Endodermal cell (in vitro differentiated cells): ENCODE data around the gene OR8B8. TPM values are rescaled to one million over a fixed set of nuclear protein-coding genes. Genes with fewer than 3 reads are reported as not detected.

ENCODE experiments used
- DNase-seq: peaks from one replicate; pipeline ENCODE4 v3.0.0-alpha.2; 2017
- H3K27ac ChIP-seq: 2 replicates; pipeline ENCODE4 v1.5.1; 2013; ENCODE audit warnings: mild to moderate bottlenecking, low read depth, low read length, moderate library complexity
- H3K27me3 ChIP-seq: 2 replicates; pipeline ENCODE4 v1.6.1; 2013; ENCODE audit warnings: mild to moderate bottlenecking, low read length, moderate library complexity; ENCODE audit not compliant: insufficient read depth, control insufficient read depth, poor library complexity, severe bottlenecking
- H3K36me3 ChIP-seq: 2 replicates; pipeline ENCODE4 v1.7.0; 2013; ENCODE audit warnings: mild to moderate bottlenecking, low read length, moderate library complexity; ENCODE audit not compliant: control insufficient read depth, insufficient read depth
- H3K4me1 ChIP-seq: one replicate; pipeline ENCODE4 v1.7.0; 2013; ENCODE audit warnings: low read length; ENCODE audit not compliant: control insufficient read depth, insufficient read depth
- H3K4me3 ChIP-seq: 2 replicates; pipeline ENCODE4 v1.5.1; 2013; ENCODE audit warnings: mild to moderate bottlenecking, low read length, moderate library complexity
- H3K9ac ChIP-seq: 2 replicates; pipeline ENCODE4 v1.6.1; 2013; ENCODE audit warnings: mild to moderate bottlenecking, low read length, moderate library complexity; ENCODE audit not compliant: poor library complexity, severe bottlenecking; ENCODE audit errors: extremely low read depth
- H3K9me3 ChIP-seq: 2 replicates; pipeline ENCODE4 v1.6.1; 2013; ENCODE audit warnings: mild to moderate bottlenecking, low read length, moderate library complexity; ENCODE audit not compliant: control insufficient read depth
- H3K27ac Mint-ChIP-seq: 2 replicates; pipeline ENCODE4 v1.8.0; 2020; ENCODE audit warnings: mixed read lengths
- H3K27me3 Mint-ChIP-seq: 2 replicates; pipeline ENCODE4 v1.8.0; 2021; ENCODE audit warnings: mild to moderate bottlenecking, mixed read lengths; ENCODE audit not compliant: insufficient read depth
- H3K36me3 Mint-ChIP-seq: 2 replicates; pipeline ENCODE4 v1.8.0; 2020; ENCODE audit warnings: low read depth, mixed read lengths
- H3K4me1 Mint-ChIP-seq: 2 replicates; pipeline ENCODE4 v1.8.0; 2020; ENCODE audit warnings: mixed read lengths
- H3K4me3 Mint-ChIP-seq: 2 replicates; pipeline ENCODE4 v1.8.0; 2020; ENCODE audit warnings: mild to moderate bottlenecking, moderate library complexity, mixed read lengths
- H3K9me3 Mint-ChIP-seq: 2 replicates; pipeline ENCODE4 v1.8.0; 2020; ENCODE audit warnings: mild to moderate bottlenecking, mixed read lengths
- WGBS, 2 experiments: methylation state at CpG; one replicate each; pipeline versions ENCODE4 v1.1.5 to v1.1.7; 2013; ENCODE audit warnings: missing lambda C conversion rate in 2 of 2, mixed read lengths in 1 of 2; ENCODE audit not compliant: insufficient coverage in 1 of 2, insufficient read length in 1 of 2; 5-methylcytosine and 5-hydroxymethylcytosine counted together
- total RNA-seq, 2 donors: library from RNA; stranded (reverse); fragmentation: NEBNext Ultra II Directional in 1 of 2; extraction: Animal tissue kit (Norgen Biotek cat#: 25700) in 1 of 2; gene quantifications; 2 replicates in 1 of 2; 3 replicates in 1 of 2; pipeline ENCODE4 v1.2.1, GENCODE V29; 2021
- TF ChIP-seq, protein P1 (sequence below): fragments of 200-600 bp; sonication (generic); conservative IDR thresholded peaks from 2 replicates; pipeline ENCODE4 v1.5.0; 2021; ENCODE audit warnings: antibody characterized with exemption, mild to moderate bottlenecking

The OR8B8 gene
- total RNA-seq, 2 donors from 2014 or later, result not detected

DNA sequence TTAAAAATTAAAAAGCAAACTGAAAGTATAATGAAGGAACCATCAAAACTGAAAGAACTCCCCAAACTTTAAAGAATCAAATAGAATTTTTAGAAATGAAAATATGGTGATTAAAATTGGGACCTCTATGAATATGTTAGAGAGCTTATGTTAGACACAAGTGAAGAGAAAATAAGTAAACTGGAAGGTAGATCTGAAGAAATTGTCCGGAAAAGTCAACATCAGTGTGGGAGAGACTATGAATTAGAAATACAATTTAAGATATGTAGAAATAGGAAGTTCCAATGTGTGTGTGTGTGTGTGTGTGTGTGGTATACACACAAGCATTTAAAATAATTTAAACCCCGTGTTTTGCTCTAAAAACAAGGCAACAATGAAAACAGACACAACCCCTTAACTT lies 15.9 kb downstream of the OR8B8 start:
- H3K36me3 Mint-ChIP-seq, result no peaks in the 10 kb centered on the region
- peaks cover 16% of the 10 kb centered on the region for H3K9me3 ChIP-seq

DNA sequence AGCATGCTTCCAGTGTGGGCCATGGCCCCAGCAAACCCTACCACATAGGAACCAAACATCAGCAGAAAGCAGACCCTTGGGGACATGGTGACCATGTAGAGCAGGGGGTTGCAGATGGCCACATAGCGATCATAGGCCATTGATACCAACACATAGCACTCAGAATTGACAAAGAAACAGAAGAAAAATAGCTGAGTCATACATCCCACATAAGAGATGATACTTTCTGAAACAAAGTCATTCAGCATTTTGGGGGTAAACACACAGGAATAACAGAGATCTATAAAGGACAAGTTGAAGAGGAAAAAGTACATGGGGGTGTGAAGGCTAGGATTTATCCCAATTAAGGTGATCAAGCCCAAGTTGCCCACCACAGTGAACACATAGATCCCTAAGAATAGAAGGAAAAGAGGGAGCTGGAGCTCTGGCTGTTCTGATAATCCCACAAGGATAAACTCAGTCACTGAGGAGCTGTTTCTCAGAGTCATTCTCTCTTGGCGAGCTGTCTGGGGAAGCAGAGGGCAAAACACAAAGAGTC lies 21.0 kb downstream of the OR8B8 start, which contains the start of gene OR8B4:
Gene OR8B4, minus strand, starts transcription at position 488 of the 538 bp plus-strand sequence. Its CDS starts 0 bp downstream, at position 488.
- peaks cover 5% of the 10 kb centered on the region for H3K9me3 ChIP-seq
- Mint-ChIP-seq H3K4me1 (no peaks in the 10 kb centered on the region), H3K36me3 (no peaks in the 10 kb centered on the region), H3K4me3 (no peak within 1 kb of the TSS), H3K9me3 (peaks cover 9% of the 10 kb centered on the region), H3K27ac (no peak within 1 kb of the TSS), H3K27me3 (peaks cover 2% of the 10 kb centered on the region)
- TF ChIP-seq, protein P1, sequence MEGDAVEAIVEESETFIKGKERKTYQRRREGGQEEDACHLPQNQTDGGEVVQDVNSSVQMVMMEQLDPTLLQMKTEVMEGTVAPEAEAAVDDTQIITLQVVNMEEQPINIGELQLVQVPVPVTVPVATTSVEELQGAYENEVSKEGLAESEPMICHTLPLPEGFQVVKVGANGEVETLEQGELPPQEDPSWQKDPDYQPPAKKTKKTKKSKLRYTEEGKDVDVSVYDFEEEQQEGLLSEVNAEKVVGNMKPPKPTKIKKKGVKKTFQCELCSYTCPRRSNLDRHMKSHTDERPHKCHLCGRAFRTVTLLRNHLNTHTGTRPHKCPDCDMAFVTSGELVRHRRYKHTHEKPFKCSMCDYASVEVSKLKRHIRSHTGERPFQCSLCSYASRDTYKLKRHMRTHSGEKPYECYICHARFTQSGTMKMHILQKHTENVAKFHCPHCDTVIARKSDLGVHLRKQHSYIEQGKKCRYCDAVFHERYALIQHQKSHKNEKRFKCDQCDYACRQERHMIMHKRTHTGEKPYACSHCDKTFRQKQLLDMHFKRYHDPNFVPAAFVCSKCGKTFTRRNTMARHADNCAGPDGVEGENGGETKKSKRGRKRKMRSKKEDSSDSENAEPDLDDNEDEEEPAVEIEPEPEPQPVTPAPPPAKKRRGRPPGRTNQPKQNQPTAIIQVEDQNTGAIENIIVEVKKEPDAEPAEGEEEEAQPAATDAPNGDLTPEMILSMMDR, result no peak
- DNase-seq, result no peak
- H3K27me3 ChIP-seq, result peaks cover 3% of the 10 kb centered on the region
- no peak within 1 kb of the TSS for H3K9ac ChIP-seq
- WGBS, 2 experiments, result 92 to 100% methylated on average over 1 to 2 of the region's 2 CpGs
- H3K27ac ChIP-seq, result no peak within 1 kb of the TSS
- no peaks in the 10 kb centered on the region for H3K36me3 ChIP-seq
- H3K4me1 ChIP-seq, result no peaks in the 10 kb centered on the region
- no peak within 1 kb of the TSS for H3K4me3 ChIP-seq

More for the DNA sequence above, 15.9 kb downstream of the OR8B8 start:
- H3K27me3 Mint-ChIP-seq, result no peaks in the 10 kb centered on the region
- DNase-seq, result no peak
- no peaks in the 10 kb centered on the region for H3K4me1 Mint-ChIP-seq
- TF ChIP-seq, protein P1, result no peak
- Histone ChIP-seq H3K27ac (no peak overlapping the region), H3K27me3 (peaks cover 3% of the 10 kb centered on the region), H3K9ac (no peak overlapping the region), H3K4me1 (no peaks in the 10 kb centered on the region), H3K36me3 (no peaks in the 10 kb centered on the region), H3K4me3 (no peak overlapping the region)
- WGBS, 2 experiments, result 96% methylated on average over 1 of the region's 2 CpGs; no CpG with 5 or more reads in 1 of the 2 experiments
- H3K27ac Mint-ChIP-seq, result no peak overlapping the region
- peaks cover 13% of the 10 kb centered on the region for H3K9me3 Mint-ChIP-seq
- no peak overlapping the region for H3K4me3 Mint-ChIP-seq

DNA sequence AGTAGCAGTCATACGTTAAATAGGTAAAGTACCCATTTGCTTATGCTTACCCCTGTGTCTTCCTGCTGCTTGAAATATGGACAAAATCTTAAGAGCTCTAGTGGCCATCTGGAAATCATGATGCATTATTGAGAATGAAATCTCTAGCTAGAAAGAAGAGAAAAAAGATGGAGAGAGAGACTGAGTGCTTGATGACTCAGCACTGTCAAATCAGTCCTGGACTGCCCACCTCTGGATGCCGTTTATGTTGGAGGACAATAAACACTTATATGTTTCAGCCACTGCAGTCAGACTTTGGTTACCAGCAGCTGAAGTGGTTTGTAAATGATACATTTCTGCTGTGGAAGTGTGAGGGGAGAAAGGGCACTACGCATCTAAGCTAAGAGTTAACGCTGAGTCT lies 24.5 kb downstream of the OR8B8 start:
- peaks cover 5% of the 10 kb centered on the region for H3K4me1 Mint-ChIP-seq
- H3K9me3 Mint-ChIP-seq, result no peaks in the 10 kb centered on the region
- no peak overlapping the region for H3K4me3 Mint-ChIP-seq
- WGBS, 2 experiments, result 90 to 95% methylated on average over 3 to 4 of the region's 4 CpGs
- peaks cover 1% of the 10 kb centered on the region for H3K27me3 ChIP-seq
- peaks cover 2% of the 10 kb centered on the region for H3K27me3 Mint-ChIP-seq
- H3K27ac ChIP-seq, result no peak overlapping the region
- no peaks in the 10 kb centered on the region for H3K36me3 ChIP-seq
- no peak overlapping the region for H3K9ac ChIP-seq
- no peak overlapping the region for H3K27ac Mint-ChIP-seq
- H3K9me3 ChIP-seq, result no peaks in the 10 kb centered on the region
- no peaks in the 10 kb centered on the region for H3K36me3 Mint-ChIP-seq
- TF ChIP-seq, protein P1, result no peak
- H3K4me1 ChIP-seq, result no peaks in the 10 kb centered on the region
- DNase-seq, result no peak
- H3K4me3 ChIP-seq, result no peak overlapping the region
